Measurements from ENCODE around the gene MAPK13. TPM values are rescaled to one million over a fixed set of nuclear protein-coding genes. Genes with fewer than 3 reads are reported as not detected.
A peak's percentile ranks its signal among the peaks of the same experiment; 100 is the strongest.

MAPK13 gene
- total RNA-seq, 1 experiment from 2014 or later: 47.3 TPM

GRCh38 chr6:36098253-36098919 is 31.9 kb upstream of the MAPK13 start:
- no peaks in the 10 kb centered on the region for H3K4me1 ChIP-seq (ENCODE audit: control insufficient read depth in 1 of 2, insufficient read depth in 2 of 2, low read length in 2 of 2)
- peaks cover 5% of the 10 kb centered on the region; the same call in 1 of the 2 replicates for H4K20me1 ChIP-seq (ENCODE audit: insufficient read depth)
- POLR2A ChIA-PET: interaction anchor here (0.6 kb wide), 1 partner anchor 611 kb away, joined by 4 read pairs; no protein-coding TSS in a partner anchor
- H3K9ac ChIP-seq (ENCODE audit: low read length): no peak overlapping the region
- no peaks in the 10 kb centered on the region for H3K9me2 ChIP-seq (ENCODE audit: insufficient read depth)
- TF ChIP-seq RAD21 (IDR thresholded peaks at IDR 0.05; ENCODE audit: low read depth): no peak
- no peak for TF ChIP-seq SRF (IDR thresholded peaks at IDR 0.05; ENCODE audit: low read depth)
- H3K4me3 ChIP-seq (replicated peaks in 1 of 2; ENCODE audit: low read depth in 1 of 2, low read length in 2 of 2): no peak overlapping the region
- peaks cover 0 to 5% of the 10 kb centered on the region in 2 experiments; a peak in 1 of 4 replicates for H3K36me3 ChIP-seq (ENCODE audit: control insufficient read depth in 1 of 2, insufficient read depth in 2 of 2, low read length in 2 of 2)
- RAD21 ChIA-PET (ENCODE audit: low non-redundant PET in 1 of 2, low total read pairs in 2 of 2, uncharacterized antibody in 2 of 2, unreplicated experiment in 2 of 2): no interaction called here
- no peaks in the 10 kb centered on the region for H3K79me2 ChIP-seq (ENCODE audit: insufficient read depth, low read length)
- no peak overlapping the region for H2AFZ ChIP-seq (ENCODE audit: low read depth, low read length, poor library complexity, severe bottlenecking)
- CTCF ChIA-PET: interaction anchor here (1.0 to 1.1 kb wide), 2 partner anchors 10 to 32 kb away, joined by 3 to 4 read pairs; partner anchors contain the start of gene MAPK13
- BruUV-seq (replicated peaks): no TSS peak
- H3K9me3 ChIP-seq (ENCODE audit: control insufficient read depth in 1 of 2, insufficient read depth in 1 of 2, low read depth in 1 of 2, low read length in 2 of 2): no peaks in the 10 kb centered on the region
- H3K27ac ChIP-seq (ENCODE audit: low read depth, low read length): no peak overlapping the region
- intact Hi-C loops (cut with micrococcal nuclease): loop anchor here (5.0 to 10.0 kb wide), 2 partner anchors 516 to 574 kb away; no protein-coding TSS in a partner anchor
- no peaks in the 10 kb centered on the region for H3K27me3 ChIP-seq (ENCODE audit: insufficient read depth, low read length)
- ATAC-seq: no peak
- DNase-seq (ENCODE audit: low read depth, low spot score): no peak
- no peak overlapping the region for H3K4me2 ChIP-seq (ENCODE audit: low read length)

GRCh38 chr6:36098920-36099647 is 31.2 kb upstream of the MAPK13 start:
- Histone ChIP-seq H4K20me1 (ENCODE audit: insufficient read depth) (peaks cover 5% of the 10 kb centered on the region; the same call in 1 of the 2 replicates), H3K9me2 (ENCODE audit: insufficient read depth) (no peaks in the 10 kb centered on the region), H3K4me1 (ENCODE audit: control insufficient read depth in 1 of 2, insufficient read depth in 2 of 2, low read length in 2 of 2) (no peaks in the 10 kb centered on the region), H3K9me3 (ENCODE audit: control insufficient read depth in 1 of 2, insufficient read depth in 1 of 2, low read depth in 1 of 2, low read length in 2 of 2) (no peaks in the 10 kb centered on the region), H3K4me3 (replicated peaks in 1 of 2; ENCODE audit: low read depth in 1 of 2, low read length in 2 of 2) (no peak overlapping the region), H3K9ac (ENCODE audit: low read length) (no peak overlapping the region), H3K27ac (ENCODE audit: low read depth, low read length) (no peak overlapping the region), H3K27me3 (ENCODE audit: insufficient read depth, low read length) (no peaks in the 10 kb centered on the region), H3K36me3 (ENCODE audit: control insufficient read depth in 1 of 2, insufficient read depth in 2 of 2, low read length in 2 of 2) (peaks cover 0 to 5% of the 10 kb centered on the region in 2 experiments; a peak in 1 of 4 replicates), H3K79me2 (ENCODE audit: insufficient read depth, low read length) (no peaks in the 10 kb centered on the region), H2AFZ (ENCODE audit: low read depth, low read length, poor library complexity, severe bottlenecking) (no peak overlapping the region), H3K4me2 (ENCODE audit: low read length) (no peak overlapping the region)
- DNase-seq (ENCODE audit: low read depth, low spot score) (no peak), ATAC-seq (no peak)
- CTCF ChIA-PET: interaction anchor here (1.1 kb wide), 1 partner anchor 9 kb away, joined by 4 read pairs; no protein-coding TSS in a partner anchor
- RAD21 ChIA-PET (ENCODE audit: low non-redundant PET in 1 of 2, low total read pairs in 2 of 2, uncharacterized antibody in 2 of 2, unreplicated experiment in 2 of 2): no interaction called here
- intact Hi-C loops (cut with micrococcal nuclease): loop anchor here (5.0 to 10.0 kb wide), 2 partner anchors 517 to 574 kb away; no protein-coding TSS in a partner anchor
- no TSS peak for BruUV-seq (replicated peaks)
- POLR2A ChIA-PET: interaction anchor here (0.6 kb wide), 1 partner anchor 612 kb away, joined by 4 read pairs; no protein-coding TSS in a partner anchor
- TF ChIP-seq CTCF (IDR thresholded peaks at IDR 0.05 in 2 of 3, conservative IDR thresholded peaks at IDR 0.05 in 1 of 3; ENCODE audit: borderline replicate concordance in 1 of 3, insufficient read depth in 1 of 3, low read depth in 2 of 3, low read length in 2 of 3): 0 out of 6 replicates have a peak, but pooled peaks of 1 of the 3 experiments have one; percentile 13
- no peak for TF ChIP-seq POLR2A (IDR thresholded peaks at IDR 0.05; ENCODE audit: borderline replicate concordance, extremely low read depth, insufficient read depth, insufficient read length)
- TF ChIP-seq ELF1 (IDR thresholded peaks at IDR 0.05; ENCODE audit: borderline replicate concordance, low read depth): no peak
- TF ChIP-seq TCF7L2 (IDR thresholded peaks at IDR 0.05; ENCODE audit: borderline replicate concordance, extremely low read depth, insufficient read depth, insufficient read length): no peak

All from HCT116 (cell line).